Inflammatory macrophage (primary cell): Measurements from ENCODE around the gene BZW1.
"Not testable (repeated sequence)": the region's sequence is repeated elsewhere in the genome, so short reads cannot be mapped to it uniquely, and the experiment has no call there.

ENCODE experiments used
- DNase-seq, 2 donors: peaks; one replicate each; pipeline ENCODE4 v3.0.0-alpha.2; 2020 to 2022

The BZW1 gene

DNA sequence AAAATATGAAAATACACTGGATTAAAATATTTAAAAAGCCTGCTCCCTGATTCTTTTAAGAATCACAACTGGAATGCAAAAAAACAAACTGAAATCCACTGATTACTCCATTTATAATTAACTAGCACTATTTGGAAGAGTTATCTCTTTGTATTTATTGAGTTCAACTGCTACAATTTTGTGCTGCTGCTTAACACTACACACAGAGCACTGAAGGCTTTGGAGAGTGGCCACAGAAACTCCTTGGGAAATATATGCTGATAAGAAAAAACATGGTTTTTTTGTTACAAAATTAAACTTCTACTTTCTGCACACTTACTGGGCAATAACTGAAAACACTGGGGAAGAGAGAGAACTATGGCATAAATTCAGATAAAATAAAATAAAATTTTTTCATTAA lies 19.8 kb upstream of the BZW1 start:
- no peak for DNase-seq

DNA sequence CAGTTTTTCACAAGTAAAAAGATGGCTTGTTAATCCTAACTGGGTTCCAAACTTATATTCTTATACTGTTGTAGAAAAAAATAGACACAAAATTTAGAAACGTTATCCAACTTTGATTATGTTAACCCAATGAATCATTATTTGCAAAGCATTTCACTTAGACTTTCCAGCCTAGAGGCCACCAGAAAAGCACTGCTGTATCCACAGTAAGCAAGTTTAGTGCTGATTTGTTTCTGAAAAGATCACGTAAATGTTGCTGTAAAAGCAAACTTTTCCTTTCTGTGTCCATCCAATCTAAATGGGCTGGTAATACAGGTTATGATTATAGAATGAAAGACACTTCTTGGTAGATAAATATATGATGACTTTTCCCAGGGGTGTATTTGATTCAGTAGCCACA lies 17.6 kb upstream of the BZW1 start:
- DNase-seq = no peak

DNA sequence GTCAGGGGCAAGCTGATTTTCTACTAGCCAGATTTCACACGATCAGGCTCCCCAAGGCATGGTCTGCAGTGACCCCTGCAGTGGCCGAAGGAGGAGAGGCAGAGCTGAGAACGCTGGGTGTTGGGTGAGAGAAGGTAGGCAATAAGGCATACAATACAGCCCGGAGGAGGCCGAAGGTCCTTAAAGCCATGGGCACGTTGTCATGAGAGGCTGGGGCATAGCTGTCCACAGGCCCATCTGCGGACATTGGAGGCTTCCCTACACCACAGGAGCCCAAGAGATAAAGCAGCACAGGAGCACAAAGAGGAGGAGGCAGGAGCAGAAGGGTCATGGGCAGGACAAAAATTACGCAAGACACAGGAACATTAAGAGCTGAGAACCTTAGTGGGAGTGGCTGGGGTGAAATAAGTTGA lies 16.7 kb upstream of the BZW1 start:
- peak; percentile 29 to 43 for DNase-seq

DNA sequence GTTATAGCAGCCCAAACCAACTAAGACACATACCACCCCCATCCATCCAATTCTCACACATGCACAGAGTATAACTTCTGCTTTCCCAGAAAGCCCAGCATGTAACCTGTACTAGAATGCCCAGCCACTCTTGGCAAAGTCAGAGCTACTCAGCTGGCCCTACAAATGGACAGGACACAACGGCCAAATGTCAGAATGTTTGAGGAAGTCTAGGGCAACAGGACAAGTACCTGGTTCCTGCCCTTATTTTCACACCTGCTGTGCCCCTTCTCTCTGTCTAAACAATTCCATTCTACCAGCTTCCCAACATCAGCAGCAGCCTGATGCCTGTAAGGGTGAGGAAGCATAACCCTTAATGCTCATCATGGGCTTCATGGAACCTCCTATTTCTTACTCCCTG lies 15.1 kb upstream of the BZW1 start:
- DNase-seq = no peak

DNA sequence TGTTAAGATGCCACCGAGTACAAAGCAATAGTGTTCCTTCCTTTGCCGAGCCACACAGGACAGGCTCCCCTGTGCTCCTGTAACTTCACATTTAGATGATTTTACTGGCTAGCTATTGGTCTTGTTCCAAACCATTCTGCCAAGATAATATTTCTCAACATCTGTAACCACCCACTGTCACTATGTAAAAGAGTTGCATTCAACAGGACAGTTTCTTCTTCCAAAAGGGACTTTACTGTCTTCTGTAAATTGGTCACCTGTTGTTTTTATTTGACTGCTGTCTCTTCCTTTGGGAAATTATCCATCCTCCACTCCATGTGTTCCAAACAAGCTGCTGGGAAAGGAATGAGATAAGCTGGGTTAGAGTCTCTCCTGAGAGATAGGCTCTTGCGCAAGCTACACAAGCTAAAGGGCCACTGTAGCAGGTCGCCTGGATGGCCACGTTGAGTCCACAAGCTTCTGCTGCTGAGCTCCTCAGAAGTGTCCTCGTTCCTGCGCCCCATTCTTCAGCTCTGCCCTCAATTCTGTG lies 14.4 kb upstream of the BZW1 start:
- peak; percentile 22 to 28 for DNase-seq

DNA sequence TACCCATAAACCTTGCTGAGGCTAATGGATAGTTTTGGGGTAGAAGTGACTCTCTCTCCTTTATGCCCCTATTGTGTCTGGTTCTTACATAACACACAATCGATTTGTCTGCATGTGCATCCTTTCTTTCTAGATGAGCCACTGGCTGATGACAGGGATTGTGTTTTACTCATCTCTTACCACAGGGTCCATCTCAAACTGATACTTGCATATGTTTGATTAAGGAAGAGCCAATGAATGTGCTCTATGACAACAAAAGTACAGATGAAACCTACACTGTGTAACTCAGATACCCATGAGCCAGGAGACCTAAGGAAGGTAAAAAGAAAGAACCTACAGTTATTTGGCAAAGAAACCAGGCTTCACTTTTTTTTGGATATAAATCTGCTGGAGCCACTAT lies 13.2 kb upstream of the BZW1 start:
- DNase-seq = no peak

DNA sequence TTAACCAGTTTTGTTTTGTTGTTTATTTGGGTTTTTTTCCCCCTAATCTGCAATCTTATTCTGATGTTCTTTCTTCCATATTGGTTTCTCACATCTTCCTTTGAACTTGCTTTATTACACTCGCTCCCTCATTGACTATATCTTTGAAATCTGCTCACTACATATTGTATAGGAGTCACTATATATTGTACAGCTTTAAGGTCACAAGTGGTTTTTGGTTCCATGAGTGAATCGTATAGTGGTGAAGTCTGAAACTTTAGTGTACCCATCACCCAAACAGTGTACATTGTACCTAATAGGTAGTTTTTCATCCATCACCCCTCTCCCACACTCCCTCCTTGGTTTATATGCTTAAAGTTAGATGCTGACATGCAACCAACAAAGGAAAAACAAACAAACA lies 11.3 kb upstream of the BZW1 start:
- no peak for DNase-seq

DNA sequence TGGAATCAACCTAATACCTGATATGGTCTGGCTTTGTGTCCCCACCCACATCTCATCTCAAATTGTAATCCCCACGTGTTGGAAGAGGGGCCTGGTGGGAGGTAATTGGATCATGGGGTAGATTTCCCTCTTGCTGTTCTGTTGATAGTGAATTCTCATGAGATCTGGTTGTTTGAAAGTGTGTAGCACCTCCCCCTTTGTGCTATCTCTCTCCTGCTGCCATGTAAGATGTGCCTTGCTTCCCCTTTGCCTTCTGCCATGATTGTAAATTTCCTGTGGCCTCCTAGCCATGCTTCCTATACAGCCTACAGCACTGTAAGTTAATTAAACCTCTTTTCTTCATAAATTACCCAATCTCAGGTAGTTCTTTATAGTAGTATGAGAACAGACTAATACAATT lies 10.3 kb upstream of the BZW1 start:
- DNase-seq = not testable (repeated sequence)

DNA sequence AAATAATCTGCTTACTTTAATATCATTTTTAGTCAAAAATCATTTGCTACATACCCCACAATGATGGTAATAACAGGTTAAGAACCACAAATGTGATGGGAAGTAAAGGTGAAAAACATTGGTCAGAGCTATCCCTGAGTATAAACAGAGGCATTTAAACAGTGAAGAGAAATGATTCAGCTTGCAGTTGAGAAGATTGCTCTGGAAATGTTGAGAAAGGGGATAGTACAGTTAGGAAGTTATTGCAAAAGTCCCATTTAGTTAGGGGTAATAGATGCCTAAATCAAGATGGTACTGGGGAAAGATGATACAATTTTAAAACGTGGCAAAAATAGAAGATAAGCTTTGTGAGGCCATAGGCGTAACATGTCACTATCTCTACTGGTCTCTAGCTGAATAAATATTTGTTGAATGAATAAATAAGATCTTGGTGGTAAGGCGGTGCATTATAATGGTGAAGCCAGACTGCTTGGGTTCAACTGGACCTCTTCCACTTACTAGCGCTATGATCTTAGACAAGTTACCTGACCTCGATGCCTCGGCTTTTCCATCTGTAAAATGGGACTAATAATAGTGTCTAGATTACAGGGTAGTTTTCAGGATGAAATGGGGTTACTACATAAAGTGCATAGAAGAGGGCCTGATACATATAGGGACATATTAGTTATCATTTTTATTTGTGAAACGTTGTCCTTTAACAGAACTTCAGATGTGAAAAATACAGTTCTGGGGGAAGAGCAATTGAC lies 2.0 kb upstream of the BZW1 start:
- DNase-seq = no peak

DNA sequence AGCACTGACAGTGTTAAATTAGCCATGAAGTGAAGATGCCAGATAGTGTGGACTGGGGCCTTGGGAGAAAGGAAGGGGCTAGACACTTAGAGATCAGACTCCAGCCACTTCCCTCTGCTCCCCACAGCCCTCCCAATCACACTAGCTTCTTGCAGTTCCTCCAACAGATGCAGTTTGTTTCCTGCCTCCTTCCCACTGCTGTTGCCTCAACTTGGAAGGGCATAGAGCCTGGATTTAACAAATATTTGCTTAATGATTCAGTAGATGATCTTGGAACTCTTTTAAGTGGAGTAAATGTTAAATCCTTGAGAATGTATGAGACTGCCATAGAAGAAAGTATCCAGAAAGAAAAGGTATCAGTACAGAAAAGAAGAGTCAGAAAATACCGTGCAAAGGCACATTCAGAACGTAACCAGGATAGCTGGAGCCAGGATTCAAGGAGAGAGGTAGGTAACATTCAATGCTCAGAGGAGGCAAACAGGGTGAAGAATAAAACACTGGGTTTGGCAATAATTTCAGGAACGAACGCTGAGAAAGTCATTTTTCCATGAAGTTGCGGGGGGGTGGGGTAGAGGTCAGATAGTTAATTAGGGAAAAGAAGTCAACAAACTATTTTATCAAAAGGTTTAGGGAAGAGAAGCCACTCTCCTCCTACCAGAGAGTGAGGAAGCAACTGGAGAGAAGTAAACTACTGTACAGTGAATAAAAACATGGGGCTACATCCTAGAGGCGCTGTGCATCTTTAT lies 1.3 kb upstream of the BZW1 start:
- peak; percentile 47 to 67 for DNase-seq

DNA sequence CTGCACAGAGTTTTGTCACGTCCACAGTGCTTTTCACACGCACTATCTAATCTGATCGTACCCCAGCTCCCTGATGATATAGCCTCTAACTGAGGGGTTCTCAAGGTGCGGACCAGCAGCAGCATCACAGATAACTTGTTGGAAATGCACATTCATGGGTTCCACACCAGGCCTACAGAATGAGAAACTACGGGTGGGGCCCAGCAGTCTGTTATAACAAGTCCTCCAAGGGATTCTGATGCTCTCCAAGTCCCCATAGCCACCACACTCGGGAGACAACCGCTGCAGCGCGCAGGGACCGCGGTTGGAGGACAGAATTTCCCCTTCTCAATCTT lies 745 bp upstream of the BZW1 start:
- no peak for DNase-seq

DNA sequence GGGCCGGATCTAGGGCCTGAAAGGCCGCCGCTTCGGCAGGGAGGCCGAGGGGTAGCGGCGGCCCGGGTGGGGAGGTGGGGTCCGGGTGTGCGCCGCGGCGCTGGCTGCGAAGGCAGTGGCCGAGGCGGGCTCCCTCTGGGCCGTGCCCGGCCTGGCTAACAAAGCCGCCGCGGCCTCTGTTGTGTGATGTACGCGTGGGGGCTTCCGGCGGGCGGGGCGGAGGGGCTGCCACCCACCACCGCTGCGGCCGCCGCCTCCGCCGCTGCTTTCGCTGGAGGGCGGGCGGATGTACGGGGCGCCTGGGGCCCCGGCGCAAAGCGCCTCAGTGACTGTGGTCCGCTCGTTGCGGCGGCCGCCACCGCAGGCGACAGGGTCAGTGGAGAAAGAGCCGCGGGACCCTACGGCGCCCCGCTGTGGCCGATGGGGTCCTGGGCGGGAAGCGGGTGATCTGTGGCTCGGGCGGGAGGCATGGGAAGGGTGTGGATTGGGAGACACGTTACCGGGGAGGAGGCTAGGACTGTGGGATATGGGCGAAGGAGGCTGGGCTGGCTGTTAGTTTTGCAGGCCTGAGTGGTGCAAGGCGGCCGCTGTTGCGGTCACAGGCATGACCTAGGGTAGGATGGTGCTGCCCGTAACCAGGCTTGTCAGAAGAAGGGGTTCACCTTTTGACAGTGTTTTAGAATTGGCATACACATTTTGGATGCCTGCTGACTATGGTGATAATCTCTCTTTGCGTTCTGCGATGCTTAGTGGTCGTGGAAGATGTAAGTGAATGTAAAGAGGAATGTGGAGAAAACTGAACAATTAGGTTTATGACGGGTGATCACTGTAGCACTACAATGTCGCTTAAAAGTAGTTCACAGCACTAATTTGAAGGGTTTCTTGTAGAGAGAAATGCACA lies 662 bp downstream of the BZW1 start:
- peak; percentile 78 to 79 for DNase-seq

DNA sequence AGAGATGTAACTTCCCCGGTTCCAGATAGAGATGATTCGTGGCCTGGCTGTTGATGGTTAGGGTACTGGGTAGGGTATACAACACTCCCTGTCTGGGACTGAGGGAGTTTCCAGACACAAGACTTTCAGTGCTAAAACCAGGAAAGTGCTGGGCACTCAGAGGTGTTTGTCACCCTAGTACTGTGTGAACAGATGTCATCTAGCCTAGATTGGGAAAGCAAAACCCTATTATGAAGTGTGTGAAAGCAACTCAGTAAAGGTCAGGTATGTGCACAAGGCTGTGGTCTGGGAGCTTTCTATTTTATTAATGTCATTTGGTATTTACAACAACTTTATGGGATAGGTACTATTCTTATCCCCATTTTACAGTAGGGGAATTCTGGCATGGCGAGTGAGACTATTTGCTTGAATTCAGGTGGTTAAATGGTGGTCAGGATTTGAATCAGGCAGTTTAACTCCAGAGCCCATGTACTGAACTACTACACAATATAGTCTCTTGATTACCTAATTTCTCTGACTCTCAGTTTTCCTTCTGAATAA lies 2.6 kb downstream of the BZW1 start:
- DNase-seq = no peak

DNA sequence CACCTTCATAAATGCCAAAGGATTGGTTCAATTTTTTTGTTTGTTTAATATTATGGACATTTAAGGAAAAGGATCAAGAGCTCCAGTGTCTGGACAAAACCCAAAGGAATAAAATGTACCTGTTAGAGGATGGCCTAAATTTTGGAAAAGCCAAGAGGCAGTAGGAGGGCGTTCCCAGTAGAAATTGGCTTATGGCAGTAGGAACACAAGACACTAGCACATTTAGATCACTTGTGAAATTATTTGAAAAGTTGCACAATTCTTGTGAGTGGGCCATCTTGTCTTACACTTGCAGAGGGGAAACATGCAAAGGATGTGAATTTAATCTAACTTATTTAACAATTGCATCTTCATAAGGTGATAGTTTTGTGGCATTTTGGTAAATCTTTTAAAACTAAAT lies 3.2 kb downstream of the BZW1 start:
- peak; percentile 61 to 76 for DNase-seq

DNA sequence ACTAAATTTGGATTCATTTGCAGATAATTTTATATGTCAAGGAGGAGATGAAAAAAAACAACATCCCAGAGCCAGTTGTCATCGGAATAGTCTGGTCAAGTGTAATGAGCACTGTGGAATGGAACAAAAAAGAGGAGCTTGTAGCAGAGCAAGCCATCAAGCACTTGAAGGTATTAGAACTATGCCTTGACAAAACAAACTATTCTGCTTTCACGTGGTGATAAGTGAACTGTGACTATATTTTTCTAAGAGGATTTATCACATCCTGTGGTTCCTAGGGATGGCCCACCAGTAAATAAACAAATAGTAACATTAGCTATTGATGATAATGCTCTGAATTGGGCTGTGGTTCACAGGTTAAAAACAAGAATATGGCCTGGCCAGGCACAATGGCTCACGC lies 7.0 kb downstream of the BZW1 start:
- DNase-seq = not testable (repeated sequence)

DNA sequence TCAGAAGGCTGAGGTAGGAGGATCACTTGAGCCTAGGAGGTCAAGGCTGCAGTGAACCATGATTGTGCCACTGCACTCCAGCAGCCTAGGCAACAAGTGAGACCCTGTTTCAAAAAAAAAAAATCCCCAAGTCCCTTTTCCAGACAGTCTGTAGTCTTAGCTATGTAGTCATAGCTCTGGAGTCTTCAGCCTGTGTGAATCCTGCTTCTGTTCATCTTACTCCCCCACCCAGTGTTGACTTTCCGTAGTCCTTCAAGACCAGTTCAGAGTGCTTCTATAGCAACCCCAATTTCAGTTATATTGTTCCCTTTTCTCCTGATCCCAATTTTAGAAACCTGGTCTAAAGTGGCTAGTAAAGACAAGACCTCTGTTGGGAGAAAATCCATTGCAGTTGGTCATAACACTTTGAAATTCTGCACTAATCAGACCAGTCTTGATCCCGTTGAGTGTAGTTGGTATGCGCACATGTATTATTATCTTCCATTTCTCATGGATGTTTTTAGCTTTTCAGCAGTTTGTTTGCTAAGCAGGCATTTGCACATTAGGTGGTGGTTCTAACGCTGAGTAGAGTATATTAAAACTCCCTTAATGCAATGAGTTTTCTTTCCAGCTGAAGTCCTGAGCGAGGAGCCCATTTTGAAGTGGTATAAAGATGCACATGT lies 9.0 kb downstream of the BZW1 start:
- no peak for DNase-seq

DNA sequence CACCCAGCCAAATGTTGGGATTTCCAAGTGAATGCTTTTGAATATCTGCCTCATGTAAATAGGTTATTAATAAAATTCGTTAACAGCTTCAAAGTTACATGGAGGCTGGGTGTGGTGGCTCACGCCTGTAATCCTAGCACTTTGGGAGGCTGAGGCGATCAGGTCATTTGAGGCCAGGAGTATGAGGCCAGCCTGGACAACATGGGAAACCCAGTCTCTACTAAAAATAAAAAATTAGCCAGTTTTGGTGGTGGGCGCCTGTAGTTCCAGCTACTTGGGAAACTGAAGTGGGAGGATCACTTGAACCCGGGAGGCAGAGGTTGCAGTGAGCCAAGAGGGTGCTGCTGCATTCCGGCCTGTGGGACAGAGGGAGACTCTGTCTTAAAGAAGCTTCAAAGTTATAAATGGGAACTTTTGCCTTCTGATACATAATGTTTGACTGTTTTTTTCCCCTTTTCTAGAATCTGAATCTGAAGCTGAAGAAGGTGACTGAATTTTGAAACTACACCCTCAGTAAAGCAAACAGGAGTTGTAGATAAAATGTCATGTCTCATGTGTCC lies 10.1 kb downstream of the BZW1 start:
- DNase-seq = peak in 1 of 2 donors; percentile 9

DNA sequence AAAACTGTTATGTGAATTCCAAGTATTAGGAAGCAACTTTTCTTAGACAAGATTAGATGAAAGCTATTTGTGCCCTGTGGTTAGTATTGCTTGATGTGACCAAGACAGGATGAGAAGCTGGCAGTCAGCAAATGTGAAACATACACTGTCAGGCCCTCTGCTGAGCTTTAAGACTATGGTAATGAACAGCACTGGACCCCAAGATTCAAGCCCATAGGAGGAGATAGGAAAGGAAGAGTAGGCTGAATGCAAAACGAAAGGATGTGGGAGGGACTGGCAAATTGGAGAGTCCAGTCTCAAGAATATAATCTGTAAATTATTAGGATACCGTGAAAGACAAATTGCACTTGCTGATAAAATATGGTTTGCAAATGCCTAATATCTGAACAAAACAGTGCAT lies 16.4 kb downstream of the BZW1 start:
- no peak for DNase-seq

DNA sequence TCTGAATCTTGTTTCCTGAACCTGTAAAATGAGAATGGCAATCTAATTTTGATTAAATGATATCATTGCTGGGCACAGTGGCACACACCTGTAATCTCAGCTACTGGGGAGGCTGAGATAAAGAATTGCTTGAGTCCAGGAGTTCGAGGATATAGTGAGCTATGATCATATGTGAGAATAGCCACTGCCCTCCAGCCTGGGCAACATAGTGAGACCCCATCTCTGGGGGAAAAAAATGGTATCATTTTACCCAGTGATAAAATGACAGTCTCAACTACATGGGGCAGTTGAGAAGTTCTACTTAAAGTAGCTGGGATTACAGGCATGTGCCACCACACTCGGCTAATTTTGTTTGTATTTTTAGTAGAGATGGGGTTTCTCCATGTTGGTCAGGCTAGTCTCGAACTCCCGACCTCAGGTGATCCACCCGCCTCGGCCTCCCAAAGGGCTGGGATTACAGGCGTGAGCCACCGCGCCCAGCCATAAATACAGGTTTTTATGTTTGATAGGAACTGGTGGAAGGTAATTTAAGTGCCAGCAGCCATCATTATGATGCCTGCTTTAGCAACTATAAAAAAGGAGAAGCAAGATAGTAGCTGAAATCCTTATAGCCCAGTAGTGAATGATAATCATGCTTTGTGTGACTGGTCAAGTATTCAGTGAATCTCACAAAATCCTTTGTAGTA lies 17.0 kb downstream of the BZW1 start:
- DNase-seq = no peak

DNA sequence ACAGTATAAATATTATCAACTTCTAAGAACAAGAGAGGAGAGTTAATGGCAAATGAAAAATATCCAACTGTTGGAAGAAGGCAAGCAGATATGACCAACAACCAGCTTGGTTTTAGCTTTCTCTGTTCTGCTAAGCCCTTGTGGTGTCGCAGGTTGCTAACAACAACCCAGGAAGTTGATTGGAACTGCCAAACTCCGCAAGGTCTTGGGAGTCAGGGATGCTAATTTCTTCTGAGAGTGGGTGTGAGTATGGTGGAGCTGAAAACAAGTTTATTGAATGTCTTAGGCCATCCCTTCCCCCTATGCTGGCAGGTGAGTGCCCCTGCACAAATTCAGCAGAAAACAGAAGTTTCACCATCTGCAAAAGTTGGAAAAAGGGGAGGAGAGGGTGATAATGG lies 17.5 kb downstream of the BZW1 start:
- DNase-seq = no peak

DNA sequence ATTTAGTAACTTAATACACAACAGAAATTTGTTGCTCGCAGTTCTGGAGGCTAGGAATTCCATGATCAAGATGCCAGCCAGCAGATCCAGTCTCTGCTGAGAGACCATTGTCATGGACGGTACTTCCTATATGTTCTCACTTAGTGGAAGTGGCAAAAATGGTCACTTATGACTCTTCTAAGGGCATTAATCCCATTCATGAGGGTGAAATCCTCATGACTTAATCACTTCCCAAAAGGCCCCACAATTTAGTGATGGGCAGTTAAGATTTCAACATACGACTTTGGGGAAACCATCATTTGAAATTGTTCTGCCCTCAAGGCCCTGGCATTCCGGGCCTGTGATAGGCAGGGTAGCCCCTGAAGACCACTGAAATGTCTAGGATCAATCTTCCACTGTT lies 23.0 kb downstream of the BZW1 start:
- peak; percentile 11 to 25 for DNase-seq
